Lower leg skin (tissue), 3 donors: ENCODE measurements around the gene RASA3.

ENCODE experiments used
- POLR2A ChIP-seq, 2 donors: fragments of 450-650 bp; IDR thresholded peaks; one replicate each; pipeline ENCODE4 v1.6.1; 2016 to 2017; ENCODE audit warnings: antibody characterized with exemption in 2 of 2, mild to moderate bottlenecking in 1 of 2, moderate library complexity in 1 of 2
- TF ChIP-seq, protein P1 (sequence below), 3 donors: fragments of 450-650 bp; IDR thresholded peaks; one replicate each; pipeline ENCODE4 v1.5.1; 2016; ENCODE audit warnings: antibody characterized with exemption in 3 of 3, mild to moderate bottlenecking in 3 of 3, moderate library complexity in 2 of 3

DNA sequence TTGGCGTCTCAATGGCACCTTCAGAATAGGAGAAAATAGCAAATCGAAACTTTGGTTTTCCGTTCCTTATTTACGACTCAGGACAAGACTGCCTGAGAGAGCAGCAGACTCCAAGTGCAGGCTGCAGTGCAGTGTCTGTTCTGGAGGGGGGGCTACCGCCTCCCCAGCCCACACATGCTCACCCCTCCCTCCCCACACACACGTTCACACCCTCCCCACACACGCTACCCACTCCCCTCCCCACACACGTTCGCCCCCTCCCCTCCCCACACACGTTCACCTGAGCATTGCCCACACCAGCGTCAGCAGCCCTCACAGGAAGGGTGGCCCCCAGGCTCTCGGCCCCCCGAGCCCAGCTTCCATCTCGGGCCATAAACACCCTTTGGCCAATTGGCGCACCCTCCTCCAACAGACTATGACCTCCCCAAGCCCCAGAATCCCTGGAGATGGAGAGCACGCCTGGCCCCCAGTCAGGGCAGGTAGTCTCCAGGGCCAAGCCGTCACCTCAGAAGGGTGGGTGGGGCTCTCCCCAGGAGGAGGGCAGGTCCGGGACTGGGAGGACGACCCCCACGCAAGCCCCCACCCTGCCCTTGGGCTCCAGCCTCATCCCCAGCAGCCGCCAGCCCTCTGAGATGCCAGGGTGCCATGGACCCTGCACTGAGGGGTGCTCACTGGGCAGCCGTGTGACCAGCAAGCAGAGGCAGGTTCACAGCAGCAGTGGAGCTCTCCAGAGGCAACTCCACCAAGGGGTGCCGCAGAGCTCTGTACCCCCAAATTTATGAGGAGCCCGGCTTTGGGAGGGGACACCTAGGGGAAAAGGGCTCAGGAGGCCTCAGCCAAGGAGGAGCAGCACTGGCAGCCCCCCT, 27.5 kb downstream of the RASA3 start:
- no peak for TF ChIP-seq POLR2A (IDR thresholded peaks at IDR 0.05)
- TF ChIP-seq, protein P1, sequence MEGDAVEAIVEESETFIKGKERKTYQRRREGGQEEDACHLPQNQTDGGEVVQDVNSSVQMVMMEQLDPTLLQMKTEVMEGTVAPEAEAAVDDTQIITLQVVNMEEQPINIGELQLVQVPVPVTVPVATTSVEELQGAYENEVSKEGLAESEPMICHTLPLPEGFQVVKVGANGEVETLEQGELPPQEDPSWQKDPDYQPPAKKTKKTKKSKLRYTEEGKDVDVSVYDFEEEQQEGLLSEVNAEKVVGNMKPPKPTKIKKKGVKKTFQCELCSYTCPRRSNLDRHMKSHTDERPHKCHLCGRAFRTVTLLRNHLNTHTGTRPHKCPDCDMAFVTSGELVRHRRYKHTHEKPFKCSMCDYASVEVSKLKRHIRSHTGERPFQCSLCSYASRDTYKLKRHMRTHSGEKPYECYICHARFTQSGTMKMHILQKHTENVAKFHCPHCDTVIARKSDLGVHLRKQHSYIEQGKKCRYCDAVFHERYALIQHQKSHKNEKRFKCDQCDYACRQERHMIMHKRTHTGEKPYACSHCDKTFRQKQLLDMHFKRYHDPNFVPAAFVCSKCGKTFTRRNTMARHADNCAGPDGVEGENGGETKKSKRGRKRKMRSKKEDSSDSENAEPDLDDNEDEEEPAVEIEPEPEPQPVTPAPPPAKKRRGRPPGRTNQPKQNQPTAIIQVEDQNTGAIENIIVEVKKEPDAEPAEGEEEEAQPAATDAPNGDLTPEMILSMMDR (IDR thresholded peaks at IDR 0.05), result no peak
